WTC11 (cell line): ENCODE measurements around the gene BASP1. TPM values are rescaled to one million over a fixed set of nuclear protein-coding genes. Genes with fewer than 3 reads are reported as not detected.
"Not testable (repeated sequence)": the region's sequence is repeated elsewhere in the genome, so short reads cannot be mapped to it uniquely, and the experiment has no call there.

Source experiments
- ATAC-seq: fragments of 200-7000 bp; cut with Tn5 transposase; 2 replicates; pipeline ENCODE4 v1.10.0; 2021; ENCODE audit warnings: mild to moderate bottlenecking, moderate library complexity
- CTCF ChIA-PET: fragments of 300-600 bp; sonication (Branson Sonifier 250); formaldehyde crosslinking; loops from one replicate; lab custom pipeline; 2021; ENCODE audit warnings: antibody characterized with exemption; lab: Charles Lee
- POLR2A ChIA-PET: fragments of 350-600 bp; sonication (Branson Sonifier 250); formaldehyde crosslinking; loops from one replicate; lab custom pipeline; 2021; ENCODE audit warnings: antibody characterized with exemption; lab: Charles Lee
- DNase-seq: peaks from one replicate; pipeline ENCODE4 v3.0.0; 2021; ENCODE audit warnings: low spot score
- H3K27ac Mint-ChIP-seq: 2 replicates; pipeline ENCODE4 v1.8.0; 2021; ENCODE audit warnings: mixed read lengths
- H3K27me3 Mint-ChIP-seq: 2 replicates; pipeline ENCODE4 v1.8.0; 2021; ENCODE audit warnings: low read depth, mild to moderate bottlenecking, moderate library complexity, mixed read lengths
- H3K36me3 Mint-ChIP-seq: 2 replicates; pipeline ENCODE4 v1.8.0; 2021; ENCODE audit warnings: mixed read lengths
- H3K4me1 Mint-ChIP-seq: 2 replicates; pipeline ENCODE4 v1.8.0; 2022; ENCODE audit warnings: mixed read lengths
- H3K4me3 Mint-ChIP-seq: 2 replicates; pipeline ENCODE4 v1.8.0; 2021; ENCODE audit warnings: mild to moderate bottlenecking, moderate library complexity, mixed read lengths
- H3K9me3 Mint-ChIP-seq: 2 replicates; pipeline ENCODE4 v1.8.0; 2021; ENCODE audit warnings: mixed read lengths
- ARID4B ChIP-seq: sonication (generic); formaldehyde crosslinking; IDR thresholded peaks from 2 replicates; pipeline ENCODE4 v1.8.0; 2023; ENCODE audit warnings: missing genetic modification reagents, mild to moderate bottlenecking, borderline replicate concordance
- ATF6 ChIP-seq: sonication (generic); formaldehyde crosslinking; IDR thresholded peaks from 2 replicates; pipeline ENCODE4 v1.8.1; 2023; ENCODE audit warnings: mild to moderate bottlenecking, missing genetic modification reagents
- CDX4 ChIP-seq: fragments of 250-450 bp; sonication (Bioruptor Pico); IDR thresholded peaks from 2 replicates; pipeline ENCODE4 v1.9.0; 2021; ENCODE audit warnings: moderate library complexity, mild to moderate bottlenecking, inconsistent platforms, borderline replicate concordance
- CTCF ChIP-seq: fragments of 200-600 bp; IDR thresholded peaks from 2 replicates; pipeline ENCODE4 v1.8.0; 2022; ENCODE audit warnings: antibody characterized with exemption
- ELF4 ChIP-seq: sonication (generic); formaldehyde crosslinking; IDR thresholded peaks from 2 replicates; pipeline ENCODE4 v1.8.1; 2022; ENCODE audit warnings: low read depth, mild to moderate bottlenecking, moderate library complexity, missing genetic modification reagents
- ESRRA ChIP-seq: sonication (generic); formaldehyde crosslinking; IDR thresholded peaks from 2 replicates; pipeline ENCODE4 v1.8.1; 2022; ENCODE audit warnings: mild to moderate bottlenecking, missing genetic modification reagents, borderline replicate concordance
- IRF2 ChIP-seq: sonication (generic); formaldehyde crosslinking; IDR thresholded peaks from 2 replicates; pipeline ENCODE4 v1.8.0; 2022; ENCODE audit warnings: low read depth, missing genetic modification reagents, borderline replicate concordance
- JAZF1 ChIP-seq: fragments of 250-450 bp; sonication (Bioruptor Pico); IDR thresholded peaks from 2 replicates; pipeline ENCODE4 v1.9.0; 2021; ENCODE audit warnings: moderate library complexity, mild to moderate bottlenecking, inconsistent platforms
- NFE2L1 ChIP-seq: sonication (generic); formaldehyde crosslinking; IDR thresholded peaks from 2 replicates; pipeline ENCODE4 v1.8.1; 2023; ENCODE audit warnings: missing genetic modification reagents
- NR2C2 ChIP-seq: sonication (generic); formaldehyde crosslinking; IDR thresholded peaks from 2 replicates; pipeline ENCODE4 v1.8.0; 2022; ENCODE audit warnings: mild to moderate bottlenecking, missing genetic modification reagents
- PRDM15 ChIP-seq: sonication (generic); formaldehyde crosslinking; IDR thresholded peaks from 2 replicates; pipeline ENCODE4 v1.8.0; 2022; ENCODE audit warnings: missing genetic modification reagents
- RELA ChIP-seq: sonication (generic); formaldehyde crosslinking; IDR thresholded peaks from 2 replicates; pipeline ENCODE4 v1.8.1; 2022; ENCODE audit warnings: missing genetic modification reagents, mild to moderate bottlenecking, borderline replicate concordance
- USF2 ChIP-seq: sonication (generic); formaldehyde crosslinking; IDR thresholded peaks from 2 replicates; pipeline ENCODE4 v1.8.1; 2023; ENCODE audit warnings: mild to moderate bottlenecking, missing genetic modification reagents, moderate library complexity
- ZNF317 ChIP-seq: sonication (generic); formaldehyde crosslinking; IDR thresholded peaks from 2 replicates; pipeline ENCODE4 v1.8.1; 2023; ENCODE audit warnings: low read depth, mild to moderate bottlenecking, moderate library complexity, missing genetic modification reagents, borderline replicate concordance
- ZNF423 ChIP-seq: fragments of 250-450 bp; sonication (Bioruptor Pico); IDR thresholded peaks from 2 replicates; pipeline ENCODE4 v2.1.2; 2022; ENCODE audit warnings: mild to moderate bottlenecking, moderate library complexity
- ZSCAN18 ChIP-seq: fragments of 250-450 bp; sonication (Bioruptor Pico); IDR thresholded peaks from 2 replicates; pipeline ENCODE4 v2.1.2; 2022; ENCODE audit warnings: mild to moderate bottlenecking, moderate library complexity
- total RNA-seq: library from RNA; stranded (reverse); gene quantifications from 3 replicates; pipeline ENCODE4 v1.2.3, GENCODE V29; 2021

The BASP1 gene
- total RNA-seq, 1 experiment from 2014 or later: 108 TPM

GRCh38 chr5:17316970-17317459 lies 99.6 kb downstream of the BASP1 start (continued):
- TF ChIP-seq ARID4B (CRISPR knock-in tag) (no peak), CDX4 (CRISPR knock-in tag) (no peak), ATF6 (CRISPR knock-in tag) (no peak), USF2 (CRISPR knock-in tag) (no peak), ESRRA (CRISPR knock-in tag) (no peak), ZNF317 (CRISPR knock-in tag) (no peak), ELF4 (CRISPR knock-in tag) (no peak), IRF2 (no peak)

- no peak for ATAC-seq
- TF ChIP-seq NFE2L1 (no peak), NR2C2 (CRISPR knock-in tag) (no peak), PRDM15 (CRISPR knock-in tag) (no peak), CTCF (no peak), ZNF423 (CRISPR knock-in tag) (no peak), JAZF1 (no peak), ZSCAN18 (CRISPR knock-in tag) (no peak), RELA (CRISPR knock-in tag) (no peak)
- TF ChIP-seq, all 79 proteins: peak for 0
- ChIA-PET CTCF (no interaction called here), POLR2A (no interaction called here)
- no peaks in the 10 kb centered on the region for H3K36me3 Mint-ChIP-seq
- DNase-seq: no peak
- peaks cover 25% of the 10 kb centered on the region for H3K4me1 Mint-ChIP-seq
- H3K4me3 Mint-ChIP-seq: no peak overlapping the region
- H3K27ac Mint-ChIP-seq: peak overlapping the region; percentile 61; the same call in 1 of the 2 replicates
- H3K9me3 Mint-ChIP-seq: no peaks in the 10 kb centered on the region
- no peaks in the 10 kb centered on the region for H3K27me3 Mint-ChIP-seq
Observed at GRCh38 chr5:17317473-17317872, 100.0 kb downstream of the BASP1 start.

- H3K4me1 Mint-ChIP-seq: peaks cover 25% of the 10 kb centered on the region
- DNase-seq, H3K27me3 Mint-ChIP-seq, POLR2A ChIA-PET, CTCF ChIA-PET, H3K36me3 Mint-ChIP-seq, H3K9me3 Mint-ChIP-seq, H3K4me3 Mint-ChIP-seq, ATAC-seq, H3K27ac Mint-ChIP-seq: not testable (repeated sequence)
Observed at GRCh38 chr5:17319095-17319494, 101.7 kb downstream of the BASP1 start.
